Measurements from ENCODE around the gene SLC26A4. TPM values are rescaled to one million over a fixed set of nuclear protein-coding genes. Genes with fewer than 3 reads are reported as not detected.

SLC26A4 gene
- total and polyA plus RNA-seq, 7 donors, result 0.25 to 1.4 (median 0.57) TPM; not detected in 1

DNA sequence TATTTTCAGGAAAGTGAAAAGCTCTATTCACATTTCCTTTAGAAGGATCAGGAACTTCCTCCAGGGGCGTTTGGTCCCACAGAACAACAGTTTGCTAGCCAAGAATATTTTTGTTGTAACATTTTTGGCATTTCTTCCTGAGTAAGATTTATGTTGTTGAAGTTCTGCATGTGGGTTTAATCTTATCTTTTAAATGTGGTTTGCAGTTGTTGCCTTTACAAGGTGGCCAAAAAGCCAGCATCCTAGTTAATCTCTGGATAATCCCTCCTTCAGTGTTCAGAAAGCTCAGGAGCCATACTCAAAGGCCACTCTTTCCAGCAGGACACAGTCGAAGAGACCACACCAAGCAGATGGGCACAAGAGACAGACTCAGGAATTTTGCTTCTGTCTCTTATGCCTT is 30.0 kb downstream of the SLC26A4 start:
- intact Hi-C loops (cut with DNase I), result no loop called here
- Histone ChIP-seq H3K4me1 (peaks cover 0 to 7% (median 0%) of the 10 kb centered on the region in 4 donors), H3K27me3 (no peaks in the 10 kb centered on the region), H3K4me3 (no peak overlapping the region), H3K27ac (no peak overlapping the region), H3K9me3 (no peaks in the 10 kb centered on the region), H3K36me3 (no peaks in the 10 kb centered on the region)
- no peak for TF ChIP-seq POLR2AphosphoS5 (IDR thresholded peaks at IDR 0.05)
- TF ChIP-seq, protein P1, sequence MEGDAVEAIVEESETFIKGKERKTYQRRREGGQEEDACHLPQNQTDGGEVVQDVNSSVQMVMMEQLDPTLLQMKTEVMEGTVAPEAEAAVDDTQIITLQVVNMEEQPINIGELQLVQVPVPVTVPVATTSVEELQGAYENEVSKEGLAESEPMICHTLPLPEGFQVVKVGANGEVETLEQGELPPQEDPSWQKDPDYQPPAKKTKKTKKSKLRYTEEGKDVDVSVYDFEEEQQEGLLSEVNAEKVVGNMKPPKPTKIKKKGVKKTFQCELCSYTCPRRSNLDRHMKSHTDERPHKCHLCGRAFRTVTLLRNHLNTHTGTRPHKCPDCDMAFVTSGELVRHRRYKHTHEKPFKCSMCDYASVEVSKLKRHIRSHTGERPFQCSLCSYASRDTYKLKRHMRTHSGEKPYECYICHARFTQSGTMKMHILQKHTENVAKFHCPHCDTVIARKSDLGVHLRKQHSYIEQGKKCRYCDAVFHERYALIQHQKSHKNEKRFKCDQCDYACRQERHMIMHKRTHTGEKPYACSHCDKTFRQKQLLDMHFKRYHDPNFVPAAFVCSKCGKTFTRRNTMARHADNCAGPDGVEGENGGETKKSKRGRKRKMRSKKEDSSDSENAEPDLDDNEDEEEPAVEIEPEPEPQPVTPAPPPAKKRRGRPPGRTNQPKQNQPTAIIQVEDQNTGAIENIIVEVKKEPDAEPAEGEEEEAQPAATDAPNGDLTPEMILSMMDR (IDR thresholded peaks at IDR 0.05), result no peak
- TF ChIP-seq EP300 (IDR thresholded peaks at IDR 0.05), result no peak
- no peak for TF ChIP-seq POLR2A (IDR thresholded peaks at IDR 0.05)
- no peak for DNase-seq
- WGBS, 2 donors, result 36 to 56% methylated on average over 2 of the region's 2 CpGs

DNA sequence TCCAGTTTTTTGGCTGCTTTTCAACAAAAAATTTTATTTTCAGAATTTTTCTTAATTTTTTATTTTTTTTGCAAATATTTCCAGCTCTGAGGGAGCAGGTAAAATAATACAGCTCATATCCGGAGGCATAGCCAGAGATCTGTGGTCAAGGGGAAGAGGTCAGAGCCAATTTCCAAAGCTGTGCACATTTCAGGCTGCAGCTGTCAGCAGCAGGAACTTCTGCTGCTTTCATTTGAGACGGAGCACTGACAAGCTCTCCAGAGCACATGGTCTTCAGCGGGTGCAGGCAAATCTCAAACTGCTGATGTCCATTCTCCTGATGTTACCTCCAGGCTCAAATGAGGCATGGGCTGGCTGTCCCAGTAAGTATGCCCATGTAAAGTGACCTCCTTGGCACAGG is 31.1 kb downstream of the SLC26A4 start:
- H3K36me3 ChIP-seq, result no peaks in the 10 kb centered on the region
- no peak overlapping the region for H3K27ac ChIP-seq
- H3K4me3 ChIP-seq, result no peak overlapping the region
- intact Hi-C loops (cut with DNase I), result no loop called here
- H3K4me1 ChIP-seq, result peaks cover 0 to 7% (median 0%) of the 10 kb centered on the region in 4 donors
- TF ChIP-seq POLR2A (IDR thresholded peaks at IDR 0.05), result no peak
- TF ChIP-seq POLR2AphosphoS5 (IDR thresholded peaks at IDR 0.05), result no peak
- TF ChIP-seq, protein P1 (IDR thresholded peaks at IDR 0.05), result no peak
- no peak for TF ChIP-seq EP300 (IDR thresholded peaks at IDR 0.05)
- H3K9me3 ChIP-seq, result no peaks in the 10 kb centered on the region
- no peak for DNase-seq
- 43 to 77% methylated on average over 3 of the region's 3 CpGs for WGBS, 2 donors
- H3K27me3 ChIP-seq, result no peaks in the 10 kb centered on the region

DNA sequence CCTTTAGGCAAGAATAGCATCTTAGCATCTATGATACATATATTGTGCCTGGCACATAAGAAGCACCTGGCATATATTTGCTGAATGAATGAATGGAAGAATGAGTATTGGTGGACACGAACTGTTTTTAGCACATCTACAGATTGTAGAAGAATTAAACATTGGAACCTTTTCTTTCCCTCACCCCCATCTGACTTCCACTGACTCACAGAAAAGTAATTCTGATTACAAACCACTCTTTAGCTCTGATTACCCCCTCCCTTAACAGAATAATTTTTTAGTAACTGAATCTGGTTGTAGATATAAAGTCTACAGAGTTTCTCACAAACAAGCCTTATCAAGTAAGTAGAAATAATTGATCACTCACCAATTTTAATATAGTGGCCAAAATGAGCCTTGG is 31.9 kb downstream of the SLC26A4 start:
- H3K4me1 ChIP-seq, result peaks cover 0 to 7% (median 0%) of the 10 kb centered on the region in 4 donors
- intact Hi-C loops (cut with DNase I), result no loop called here
- 82 to 85% methylated on average over 1 of the region's 1 CpG for WGBS, 2 donors
- no peak overlapping the region for H3K27ac ChIP-seq
- H3K9me3 ChIP-seq, result no peaks in the 10 kb centered on the region
- no peak for DNase-seq
- TF ChIP-seq EP300 (IDR thresholded peaks at IDR 0.05), result no peak
- TF ChIP-seq, protein P1 (IDR thresholded peaks at IDR 0.05), result no peak
- no peaks in the 10 kb centered on the region for H3K36me3 ChIP-seq
- no peak overlapping the region for H3K4me3 ChIP-seq
- H3K27me3 ChIP-seq, result no peaks in the 10 kb centered on the region

DNA sequence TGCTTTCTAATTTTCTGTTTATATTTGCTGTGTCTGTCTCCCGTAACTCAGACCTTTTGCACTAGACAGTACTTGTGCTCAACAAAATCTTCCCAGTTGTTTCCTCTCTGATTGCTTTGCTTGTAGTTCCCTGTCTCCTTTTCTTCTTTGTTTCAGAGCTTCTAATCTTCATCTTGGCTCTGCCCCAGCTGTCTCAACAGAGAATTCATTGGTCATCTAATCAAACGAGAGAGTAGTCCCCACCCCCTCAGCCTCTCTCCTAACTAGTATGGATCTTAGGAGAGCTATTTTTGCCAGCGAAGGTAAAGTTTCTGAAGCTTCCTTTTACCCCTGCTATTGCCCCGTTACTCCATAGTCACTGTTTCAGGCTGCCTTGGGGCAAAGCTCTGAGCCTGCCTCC is 32.8 kb downstream of the SLC26A4 start:
- no peak overlapping the region for H3K4me3 ChIP-seq
- intact Hi-C loops (cut with DNase I), result no loop called here
- WGBS, 2 donors, result 38 to 64% methylated on average over 4 of the region's 4 CpGs
- no peaks in the 10 kb centered on the region for H3K27me3 ChIP-seq
- no peaks in the 10 kb centered on the region for H3K9me3 ChIP-seq
- no peak for DNase-seq
- TF ChIP-seq POLR2A (IDR thresholded peaks at IDR 0.05), result no peak
- TF ChIP-seq, protein P1 (IDR thresholded peaks at IDR 0.05), result no peak
- TF ChIP-seq POLR2AphosphoS5 (IDR thresholded peaks at IDR 0.05), result no peak
- TF ChIP-seq EP300 (IDR thresholded peaks at IDR 0.05), result no peak
- peaks cover 0 to 7% (median 0%) of the 10 kb centered on the region in 4 donors for H3K4me1 ChIP-seq
- H3K27ac ChIP-seq, result no peak overlapping the region
- no peaks in the 10 kb centered on the region for H3K36me3 ChIP-seq

DNA sequence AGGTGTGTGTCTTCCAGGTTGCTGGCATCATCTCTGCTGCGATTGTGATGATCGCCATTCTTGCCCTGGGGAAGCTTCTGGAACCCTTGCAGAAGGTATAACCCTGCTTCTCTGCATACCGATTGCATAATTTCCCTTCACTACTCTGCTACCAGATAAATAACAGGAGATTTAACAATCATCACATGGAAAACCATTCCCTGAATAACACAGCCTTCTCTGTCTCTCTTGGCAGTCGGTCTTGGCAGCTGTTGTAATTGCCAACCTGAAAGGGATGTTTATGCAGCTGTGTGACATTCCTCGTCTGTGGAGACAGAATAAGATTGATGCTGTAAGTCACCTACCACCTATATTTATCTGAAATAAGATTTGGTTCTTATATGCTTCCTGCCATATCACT is 33.8 kb downstream of the SLC26A4 start:
- no peak overlapping the region for H3K27ac ChIP-seq

More for the DNA sequence above, 33.8 kb downstream of the SLC26A4 start:
- Histone ChIP-seq H3K4me3 (no peak overlapping the region), H3K9me3 (no peaks in the 10 kb centered on the region), H3K4me1 (peaks cover 0 to 7% (median 0%) of the 10 kb centered on the region in 4 donors), H3K27me3 (no peaks in the 10 kb centered on the region), H3K36me3 (no peaks in the 10 kb centered on the region)
- 29 to 68% methylated on average over 5 of the region's 5 CpGs for WGBS, 2 donors
- intact Hi-C loops (cut with DNase I), result no loop called here
- no peak for DNase-seq
- TF ChIP-seq EP300 (IDR thresholded peaks at IDR 0.05), result no peak
- TF ChIP-seq POLR2AphosphoS5 (IDR thresholded peaks at IDR 0.05), result no peak
- TF ChIP-seq, protein P1 (IDR thresholded peaks at IDR 0.05), result no peak
- no peak for TF ChIP-seq POLR2A (IDR thresholded peaks at IDR 0.05)
